HepG2 (cell line): ENCODE measurements around the gene CES2. TPM values are rescaled to one million over a fixed set of nuclear protein-coding genes. Genes with fewer than 3 reads are reported as not detected.

Source experiments
- ATAC-seq: fragments of 200-7000 bp; cut with Tn5 transposase; 3 replicates; pipeline ENCODE4 v1.9.1; 2020; ENCODE audit warnings: mild to moderate bottlenecking, moderate library complexity
- BruUV-seq: library from RNA; stranded (reverse); fragments of 400-500 nt; replicated peaks from 2 replicates; lab custom pipeline; 2021; lab: Mats Ljungman, UMichigan
- CTCF ChIA-PET: fragments of 300-600 bp; formaldehyde crosslinking; extraction: SDS; loops from one replicate; lab custom pipeline; 2021; ENCODE audit warnings: low total read pairs, inconsistent platforms, low intra/inter-chr PET ratio; lab: Yijun Ruan, JAX
- POLR2A ChIA-PET: fragments of 350-600 bp; sonication (Branson Sonifier 250); formaldehyde crosslinking; loops from one replicate; lab custom pipeline; 2020; ENCODE audit warnings: antibody characterized with exemption, inconsistent platforms; lab: Yijun Ruan, JAX
- DNase-seq: peaks from one replicate; pipeline ENCODE4 v3.0.0-alpha.2; 2015; ENCODE audit warnings: low spot score
- FAIRE-seq: peaks from 3 replicates; lab custom pipeline; 2011; peaks lifted over from hg19 to GRCh38; lab: Jason Lieb, UNC
- H2AFZ ChIP-seq: one replicate; pipeline ENCODE4 v1.6.1; 2011; ENCODE audit warnings: low read length, inconsistent platforms
- H3K27ac ChIP-seq: fragments of 300-600 bp; 3 replicates; pipeline ENCODE4 v1.8.0; 2011; ENCODE audit warnings: mixed run types, mild to moderate bottlenecking, mixed read lengths, low read length, inconsistent platforms; ENCODE audit not compliant: insufficient read depth; ENCODE audit errors: extremely low read length
- H3K27me3 ChIP-seq, 2 experiments: fragments of 200-600 bp in 1 of 2; 2 replicates in 1 of 2; 3 replicates in 1 of 2; pipeline versions ENCODE4 v1.6.0 to v1.8.0; 2011; ENCODE audit warnings: low read length in 2 of 2, mild to moderate bottlenecking in 2 of 2, moderate library complexity in 2 of 2, inconsistent platforms in 1 of 2; ENCODE audit not compliant: insufficient read depth in 2 of 2, control insufficient read depth in 1 of 2
- H3K36me3 ChIP-seq, 2 experiments: fragments of 200-600 bp in 1 of 2; replicated peaks in 1 of 2; 2 replicates in 1 of 2; 3 replicates in 1 of 2; pipeline versions ENCODE4 v1.5.1 to v1.8.0; 2011; ENCODE audit warnings: low read length in 2 of 2, inconsistent platforms in 1 of 2; ENCODE audit not compliant: insufficient read depth in 2 of 2, control insufficient read depth in 1 of 2
- H3K4me1 ChIP-seq: 2 replicates; pipeline ENCODE4 v1.5.1; 2012; ENCODE audit warnings: low read length, inconsistent platforms; ENCODE audit not compliant: insufficient read depth
- H3K4me2 ChIP-seq: 2 replicates; pipeline ENCODE4 v1.6.0; 2011; ENCODE audit warnings: low read depth, low read length, inconsistent platforms
- H3K4me3 ChIP-seq, 3 experiments: fragments of 200-600 bp in 1 of 3; sonication (generic), shearing (Covaris generic) in 1 of 3; replicated peaks in 1 of 3; 2 replicates each; pipeline ENCODE4 v1.5.1; 2011 to 2016; ENCODE audit warnings: low read length in 3 of 3, inconsistent platforms in 2 of 3, low read depth in 2 of 3, mild to moderate bottlenecking in 2 of 3, control low read depth in 1 of 3, mixed read lengths in 1 of 3; ENCODE audit not compliant: insufficient read depth in 1 of 3
- H3K79me2 ChIP-seq: one replicate; pipeline ENCODE4 v1.6.1; 2011; ENCODE audit warnings: low read length, inconsistent platforms; ENCODE audit not compliant: insufficient read depth
- H3K9ac ChIP-seq: 2 replicates; pipeline ENCODE4 v1.6.0; 2011; ENCODE audit warnings: mild to moderate bottlenecking, low read depth, low read length, inconsistent platforms; ENCODE audit not compliant: insufficient read depth
- H3K9me3 ChIP-seq: 2 replicates; pipeline ENCODE4 v1.5.1; 2012; ENCODE audit warnings: mild to moderate bottlenecking, low read length
- H4K20me1 ChIP-seq: 2 replicates; pipeline ENCODE4 v1.6.0; 2011; ENCODE audit warnings: inconsistent platforms, mild to moderate bottlenecking, low read length, moderate library complexity; ENCODE audit not compliant: insufficient read depth
- ATF3 ChIP-seq: sonication (generic); formaldehyde crosslinking; IDR thresholded peaks from 2 replicates; pipeline ENCODE4 v1.4.0; 2020; ENCODE audit warnings: missing genetic modification reagents
- BCL6 ChIP-seq: IDR thresholded peaks from 2 replicates; pipeline ENCODE4 v1.6.1; 2016; ENCODE audit warnings: missing genetic modification reagents, missing compliant biosample characterization
- BHLHE40 ChIP-seq: IDR thresholded peaks from 2 replicates; pipeline ENCODE4 v1.6.1; 2011; ENCODE audit warnings: low read length, improper control_type of control experiment
- FOXA1 ChIP-seq, 2 experiments: fragments of 450-650 bp in 1 of 2; sonication (generic) in 1 of 2; formaldehyde crosslinking in 1 of 2; IDR thresholded peaks; 2 replicates each; pipeline versions ENCODE4 v1.4.0 to v1.6.1; 2016 to 2020; ENCODE audit warnings: missing genetic modification reagents in 1 of 2
- HOXA3 ChIP-seq: sonication (generic); formaldehyde crosslinking; IDR thresholded peaks from 2 replicates; pipeline ENCODE4 v1.5.0; 2020; ENCODE audit warnings: missing genetic modification reagents
- PAX8 ChIP-seq: sonication (generic); formaldehyde crosslinking; IDR thresholded peaks from 2 replicates; pipeline ENCODE4 v1.8.0; 2022; ENCODE audit warnings: mild to moderate bottlenecking, missing genetic modification reagents, borderline replicate concordance
- SP4 ChIP-seq: sonication (generic); formaldehyde crosslinking; IDR thresholded peaks from 2 replicates; pipeline ENCODE4 v1.8.1; 2023; ENCODE audit warnings: mild to moderate bottlenecking, missing genetic modification reagents
- SRF ChIP-seq: IDR thresholded peaks from 2 replicates; pipeline ENCODE4 v1.6.1; 2011; ENCODE audit warnings: mild to moderate bottlenecking, low read depth, low read length, moderate library complexity
- STAG1 ChIP-seq: sonication (generic); formaldehyde crosslinking; IDR thresholded peaks from 2 replicates; pipeline ENCODE4 v1.4.0; 2020; ENCODE audit warnings: missing genetic modification reagents
- ZBTB34 ChIP-seq: sonication (generic); formaldehyde crosslinking; IDR thresholded peaks from 2 replicates; pipeline ENCODE4 v1.8.0; 2022; ENCODE audit warnings: mild to moderate bottlenecking, missing genetic modification reagents
- ZNF30 ChIP-seq: sonication (generic); formaldehyde crosslinking; IDR thresholded peaks from 2 replicates; pipeline ENCODE4 v1.5.0; 2020; ENCODE audit warnings: mild to moderate bottlenecking, missing genetic modification reagents
- ZNF546 ChIP-seq: sonication (generic); formaldehyde crosslinking; conservative IDR thresholded peaks from 2 replicates; pipeline ENCODE4 v1.8.1; 2023; ENCODE audit warnings: mild to moderate bottlenecking, missing genetic modification reagents
- ZNF556 ChIP-seq: sonication (generic); formaldehyde crosslinking; IDR thresholded peaks from 2 replicates; pipeline ENCODE4 v1.4.0; 2020; ENCODE audit warnings: mild to moderate bottlenecking, missing genetic modification reagents, borderline replicate concordance
- ZNF777 ChIP-seq: sonication (generic); formaldehyde crosslinking; IDR thresholded peaks from 2 replicates; pipeline ENCODE4 v1.4.0; 2020; ENCODE audit warnings: missing genetic modification reagents
- WGBS: methylation state at CpG from one replicate; pipeline ENCODE4 v1.1.6; 2017; ENCODE audit warnings: low lambda C conversion rate; 5-methylcytosine and 5-hydroxymethylcytosine counted together
- in situ Hi-C: cut with HindIII; loops from 2 replicates; pipeline ENCODE4 v1.10.0; 2017; ENCODE audit warnings: low pct_unique_long_range_greater_than_20kb; ENCODE audit not compliant: extremely low pct_ligation_motif_present
- intact Hi-C: fragments of 100-400 bp; cut with micrococcal nuclease; formaldehyde crosslinking; loops from one replicate; pipeline ENCODE4 v1.10.0; 2022; ENCODE audit not compliant: unreplicated experiment
- polyA plus RNA-seq, 8 experiments: library from polyadenylated mRNA; depleted of rRNA in 3 of 8; stranded (reverse) in 7 of 8; unstranded in 1 of 8; fragments of >200 nt; fragmentation: Illumina TruSeq in 4 of 8; extraction: Trizol in 4 of 8; gene quantifications; 2 replicates each; pipeline versions ENCODE4 v1.2.1 to v1.2.3, GENCODE V29; 2011 to 2016; ENCODE audit warnings: low read depth in 4 of 8, missing spikeins in 1 of 8, mixed read lengths in 1 of 8; ENCODE audit not compliant: insufficient read depth in 1 of 8
- total RNA-seq, 5 experiments: library from RNA; depleted of rRNA; stranded (reverse); fragments of >200 nt; fragmentation: Illumina TruSeq; extraction: Trizol; gene quantifications; 2 replicates each; pipeline ENCODE4 v1.2.3, GENCODE V29; 2016; ENCODE audit warnings: low read depth in 1 of 5
- TF ChIP-seq, protein P1 (sequence below): sonication (generic); IDR thresholded peaks from 2 replicates; pipeline ENCODE4 v1.6.1; 2016; ENCODE audit warnings: low read depth, borderline replicate concordance

CES2 gene
- total and polyA plus RNA-seq, 2 of the 13 experiments (the other 11 are each of a cell fraction or from before 2014, with no cell fraction given) = 50.6 to 63.8 TPM

- H3K27ac ChIP-seq = no peak overlapping the region
- H4K20me1 ChIP-seq = no peaks in the 10 kb centered on the region
- BruUV-seq = no TSS peak
- no peaks in the 10 kb centered on the region for H3K79me2 ChIP-seq
- FAIRE-seq = no peak
- no peak overlapping the region for H3K4me3 ChIP-seq
- H3K36me3 ChIP-seq = no peaks in the 10 kb centered on the region
- no peak for DNase-seq
- peaks cover 53% of the 10 kb centered on the region for H3K4me1 ChIP-seq
- no peak overlapping the region for H2AFZ ChIP-seq
- no peak overlapping the region for H3K4me2 ChIP-seq
- ChIA-PET CTCF (interaction anchor here (2.6 kb wide), 1 partner anchor 28 kb away, joined by 37 read pairs; no protein-coding TSS in a partner anchor), POLR2A (no interaction called here)
- in situ Hi-C loops (no loop called here), intact Hi-C loops (loop anchor here (1.0 kb wide), 1 partner anchor 29 kb away; no protein-coding TSS in a partner anchor)
- TF ChIP-seq ZNF556 (CRISPR knock-in tag) = no peak
- TF ChIP-seq, protein P1, sequence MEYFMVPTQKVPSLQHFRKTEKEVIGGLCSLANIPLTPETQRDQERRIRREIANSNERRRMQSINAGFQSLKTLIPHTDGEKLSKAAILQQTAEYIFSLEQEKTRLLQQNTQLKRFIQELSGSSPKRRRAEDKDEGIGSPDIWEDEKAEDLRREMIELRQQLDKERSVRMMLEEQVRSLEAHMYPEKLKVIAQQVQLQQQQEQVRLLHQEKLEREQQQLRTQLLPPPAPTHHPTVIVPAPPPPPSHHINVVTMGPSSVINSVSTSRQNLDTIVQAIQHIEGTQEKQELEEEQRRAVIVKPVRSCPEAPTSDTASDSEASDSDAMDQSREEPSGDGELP = peak; percentile 33; the same call in 1 of the 2 replicates
- 69% methylated on average over 3 of the region's 3 CpGs for WGBS
- H3K9me3 ChIP-seq = no peaks in the 10 kb centered on the region
- no peak for ATAC-seq
- H3K9ac ChIP-seq = no peak overlapping the region
- peaks cover 5 to 22% of the 10 kb centered on the region in 2 experiments; a peak in 4 of 5 replicates for H3K27me3 ChIP-seq
Measured at GRCh38 chr16:66923866-66924265, 11.4 kb upstream of the CES2 start.

GRCh38 chr16:66924527-66925321, 10.6 kb upstream of the CES2 start:
- H3K79me2 ChIP-seq = no peaks in the 10 kb centered on the region
- H3K4me3 ChIP-seq = peak overlapping the region; percentile 40 to 73 (median 56); a peak in 4 of 6 replicates
- H2AFZ ChIP-seq = no peak overlapping the region
- intact Hi-C loops (loop anchor here (1.0 kb wide), 1 partner anchor 29 kb away; no protein-coding TSS in a partner anchor), in situ Hi-C loops (no loop called here)
- no peaks in the 10 kb centered on the region for H3K9me3 ChIP-seq
- no peak for DNase-seq
- 61% methylated on average over 22 of the region's 72 CpGs for WGBS
- peaks cover 5 to 22% of the 10 kb centered on the region in 2 experiments; a peak in 4 of 5 replicates for H3K27me3 ChIP-seq
- FAIRE-seq = no peak
- ChIA-PET POLR2A (no interaction called here), CTCF (interaction anchor here (2.6 kb wide), 1 partner anchor 29 kb away, joined by 37 read pairs; no protein-coding TSS in a partner anchor)
- ATAC-seq = peak; percentile 79
- BruUV-seq = no TSS peak
- H3K9ac ChIP-seq = no peak overlapping the region; the same call in 1 of the 2 replicates
- H3K4me1 ChIP-seq = peaks cover 44% of the 10 kb centered on the region
- no peaks in the 10 kb centered on the region for H3K36me3 ChIP-seq
- H4K20me1 ChIP-seq = no peaks in the 10 kb centered on the region
- H3K27ac ChIP-seq = no peak overlapping the region
- peak overlapping the region; percentile 77 for H3K4me2 ChIP-seq
- TF ChIP-seq ZNF30 (no peak), BHLHE40 (peak; percentile 35; the same call in 1 of the 2 replicates), ATF3 (CRISPR knock-in tag) (0 out of 2 replicates have a peak, but pooled peaks have one; percentile 13), SP4 (CRISPR knock-in tag) (0 out of 2 replicates have a peak, but pooled peaks have one; percentile 48), ZNF546 (CRISPR knock-in tag) (no peak), PAX8 (no peak), FOXA1 (IDR thresholded peaks at IDR 0.05) (no peak), FOXA1 (CRISPR knock-in tag; IDR thresholded peaks at IDR 0.05) (peak; percentile 6; the same call in 1 of the 2 replicates), STAG1 (peak; percentile 69), ZNF777 (CRISPR knock-in tag) (peak; percentile 100), HOXA3 (CRISPR knock-in tag) (peak; percentile 64), ZBTB34 (CRISPR knock-in tag) (no peak), BCL6 (no peak), SRF (no peak)
